ENCODE data around the gene AKT1.

The AKT1 gene

GRCh38 chr14:104803912-104804410, 8.4 kb upstream of the AKT1 start:
- Histone ChIP-seq H3K4me1 (ENCODE audit: control insufficient read depth, insufficient read depth, low read length, poor library complexity, severe bottlenecking) (peaks cover 4% of the 10 kb centered on the region), H3K4me3 (ENCODE audit: extremely low read depth, insufficient read depth, low read length, poor library complexity, severe bottlenecking) (no peak overlapping the region), H3K36me3 (ENCODE audit: control insufficient read depth, insufficient read depth, low read length) (no peaks in the 10 kb centered on the region), H3K9me3 (ENCODE audit: control insufficient read depth, low read length) (no peaks in the 10 kb centered on the region), H3K27ac (ENCODE audit: low read depth, low read length, severe bottlenecking) (no peak overlapping the region)
- 93 to 95% methylated on average over 14 of the region's 15 CpGs for WGBS, 2 experiments (ENCODE audit: insufficient coverage in 2 of 2)

GRCh38 chr14:104803280-104803911, 7.8 kb upstream of the AKT1 start:
- Histone ChIP-seq H3K4me3 (ENCODE audit: extremely low read depth, insufficient read depth, low read length, poor library complexity, severe bottlenecking) (no peak overlapping the region), H3K9me3 (ENCODE audit: control insufficient read depth, low read length) (no peaks in the 10 kb centered on the region), H3K36me3 (ENCODE audit: control insufficient read depth, insufficient read depth, low read length) (no peaks in the 10 kb centered on the region), H3K4me1 (ENCODE audit: control insufficient read depth, insufficient read depth, low read length, poor library complexity, severe bottlenecking) (peaks cover 7% of the 10 kb centered on the region), H3K27ac (ENCODE audit: low read depth, low read length, severe bottlenecking) (no peak overlapping the region)
- 88 to 89% methylated on average over 15 to 17 of the region's 19 CpGs for WGBS, 2 experiments (ENCODE audit: insufficient coverage in 2 of 2)

- H3K4me3 ChIP-seq (ENCODE audit: extremely low read depth, insufficient read depth, low read length, poor library complexity, severe bottlenecking), result no peak overlapping the region
- H3K36me3 ChIP-seq (ENCODE audit: control insufficient read depth, insufficient read depth, low read length), result no peaks in the 10 kb centered on the region
- WGBS, 2 experiments (ENCODE audit: insufficient coverage in 2 of 2), result 91 to 92% methylated on average over 17 to 19 of the region's 20 CpGs
- no peak overlapping the region for H3K27ac ChIP-seq (ENCODE audit: low read depth, low read length, severe bottlenecking)
- peaks cover 8% of the 10 kb centered on the region for H3K4me1 ChIP-seq (ENCODE audit: control insufficient read depth, insufficient read depth, low read length, poor library complexity, severe bottlenecking)
- H3K9me3 ChIP-seq (ENCODE audit: control insufficient read depth, low read length), result no peaks in the 10 kb centered on the region
These were observed 7.0 kb upstream of the AKT1 start for GRCh38 chr14:104802394-104803184.

- H3K9me3 ChIP-seq (ENCODE audit: control insufficient read depth, low read length), result no peaks in the 10 kb centered on the region
- no peaks in the 10 kb centered on the region for H3K36me3 ChIP-seq (ENCODE audit: control insufficient read depth, insufficient read depth, low read length)
- WGBS, 2 experiments (ENCODE audit: insufficient coverage in 2 of 2), result 78 to 80% methylated on average over 45 of the region's 45 CpGs
- H3K4me1 ChIP-seq (ENCODE audit: control insufficient read depth, insufficient read depth, low read length, poor library complexity, severe bottlenecking), result peaks cover 16% of the 10 kb centered on the region
- no peak overlapping the region for H3K27ac ChIP-seq (ENCODE audit: low read depth, low read length, severe bottlenecking)
- peak overlapping the region; percentile 55 for H3K4me3 ChIP-seq (ENCODE audit: extremely low read depth, insufficient read depth, low read length, poor library complexity, severe bottlenecking)
These were observed 6.2 kb upstream of the AKT1 start for GRCh38 chr14:104801520-104802393.

GRCh38 chr14:104800771-104801519, 5.4 kb upstream of the AKT1 start, which contains the start of gene ZBTB42:
Gene ZBTB42, plus strand, starts transcription at chr14:104801101. Its CDS starts 97 bp downstream, at chr14:104801198.
- WGBS, 2 experiments (ENCODE audit: insufficient coverage in 2 of 2), result 2 to 3% methylated on average over 77 to 93 of the region's 105 CpGs
- Histone ChIP-seq H3K4me3 (ENCODE audit: extremely low read depth, insufficient read depth, low read length, poor library complexity, severe bottlenecking) (peak within 1 kb of the TSS; percentile 55), H3K4me1 (ENCODE audit: control insufficient read depth, insufficient read depth, low read length, poor library complexity, severe bottlenecking) (peaks cover 25% of the 10 kb centered on the region), H3K36me3 (ENCODE audit: control insufficient read depth, insufficient read depth, low read length) (no peaks in the 10 kb centered on the region), H3K27ac (ENCODE audit: low read depth, low read length, severe bottlenecking) (peak within 1 kb of the TSS; percentile 20), H3K9me3 (ENCODE audit: control insufficient read depth, low read length) (no peaks in the 10 kb centered on the region)

GRCh38 chr14:104800015-104800770, 4.6 kb upstream of the AKT1 start:
- Histone ChIP-seq H3K27ac (ENCODE audit: low read depth, low read length, severe bottlenecking) (peak overlapping the region; percentile 20), H3K4me1 (ENCODE audit: control insufficient read depth, insufficient read depth, low read length, poor library complexity, severe bottlenecking) (peaks cover 27% of the 10 kb centered on the region)

GRCh38 chr14:104799244-104800014, 3.9 kb upstream of the AKT1 start:
- no peaks in the 10 kb centered on the region for H3K36me3 ChIP-seq (ENCODE audit: control insufficient read depth, insufficient read depth, low read length)
- peak overlapping the region; percentile 46 for H3K4me3 ChIP-seq (ENCODE audit: extremely low read depth, insufficient read depth, low read length, poor library complexity, severe bottlenecking)
- 5 to 16% methylated on average over 15 to 16 of the region's 21 CpGs for WGBS, 2 experiments (ENCODE audit: insufficient coverage in 2 of 2)
- H3K4me1 ChIP-seq (ENCODE audit: control insufficient read depth, insufficient read depth, low read length, poor library complexity, severe bottlenecking), result peaks cover 27% of the 10 kb centered on the region
- H3K9me3 ChIP-seq (ENCODE audit: control insufficient read depth, low read length), result no peaks in the 10 kb centered on the region
- peak overlapping the region; percentile 20 for H3K27ac ChIP-seq (ENCODE audit: low read depth, low read length, severe bottlenecking)

More at GRCh38 chr14:104800015-104800770, 4.6 kb upstream of the AKT1 start:
- 1 to 3% methylated on average over 42 to 56 of the region's 83 CpGs for WGBS, 2 experiments (ENCODE audit: insufficient coverage in 2 of 2)
- no peaks in the 10 kb centered on the region for H3K36me3 ChIP-seq (ENCODE audit: control insufficient read depth, insufficient read depth, low read length)
- H3K9me3 ChIP-seq (ENCODE audit: control insufficient read depth, low read length), result no peaks in the 10 kb centered on the region
- H3K4me3 ChIP-seq (ENCODE audit: extremely low read depth, insufficient read depth, low read length, poor library complexity, severe bottlenecking), result peak overlapping the region; percentile 46

GRCh38 chr14:104798300-104799243, 3.0 kb upstream of the AKT1 start:
- no peaks in the 10 kb centered on the region for H3K36me3 ChIP-seq (ENCODE audit: control insufficient read depth, insufficient read depth, low read length)
- H3K27ac ChIP-seq (ENCODE audit: low read depth, low read length, severe bottlenecking), result no peak overlapping the region
- H3K9me3 ChIP-seq (ENCODE audit: control insufficient read depth, low read length), result no peaks in the 10 kb centered on the region
- H3K4me3 ChIP-seq (ENCODE audit: extremely low read depth, insufficient read depth, low read length, poor library complexity, severe bottlenecking), result no peak overlapping the region
- 77 to 79% methylated on average over 11 to 15 of the region's 16 CpGs for WGBS, 2 experiments (ENCODE audit: insufficient coverage in 2 of 2)
- H3K4me1 ChIP-seq (ENCODE audit: control insufficient read depth, insufficient read depth, low read length, poor library complexity, severe bottlenecking), result peaks cover 31% of the 10 kb centered on the region
